ENCODE data around the gene ATP5F1E. TPM values are rescaled to one million over a fixed set of nuclear protein-coding genes. Genes with fewer than 3 reads are reported as not detected.

ATP5F1E gene
- total RNA-seq, 4 donors from 2014 or later: 13.3 to 57.8 (median 32.4) TPM

- intact Hi-C loops (cut with DNase I): loop anchor here (5.0 kb wide), 1 partner anchor 148 kb away; no protein-coding TSS in a partner anchor
- DNase-seq: no peak
- TF ChIP-seq CTCF (IDR thresholded peaks at IDR 0.05): no peak
- TF ChIP-seq POLR2A (IDR thresholded peaks at IDR 0.05): no peak
These were observed 8.5 kb upstream of the ATP5F1E start for GRCh38 chr20:59040667-59041066.

GRCh38 chr20:59039233-59039632 lies 7.1 kb upstream of the ATP5F1E start:
- WGBS, 2 donors: 82 to 92% methylated on average over 1 of the region's 1 CpG
- intact Hi-C loops (cut with DNase I): loop anchor here (10.0 kb wide), 1 partner anchor 54 kb away; the partner anchor contains the start of gene NELFCD
- Histone ChIP-seq H3K9me3 (no peaks in the 10 kb centered on the region), H3K4me1 (peaks cover 35 to 41% of the 10 kb centered on the region in 2 donors), H3K27me3 (no peaks in the 10 kb centered on the region), H3K36me3 (peaks cover 25 to 34% of the 10 kb centered on the region in 2 donors), H3K4me3 (replicated peaks in 1 of 3) (no peak overlapping the region), H3K27ac (no peak overlapping the region)
- DNase-seq: no peak
- no peak for TF ChIP-seq CTCF (IDR thresholded peaks at IDR 0.05)
- TF ChIP-seq POLR2A (IDR thresholded peaks at IDR 0.05): no peak

More at GRCh38 chr20:59040667-59041066, 8.5 kb upstream of the ATP5F1E start:
- no peaks in the 10 kb centered on the region for H3K9me3 ChIP-seq
- no peak overlapping the region for H3K27ac ChIP-seq
- peaks cover 20 to 21% of the 10 kb centered on the region in 2 donors for H3K36me3 ChIP-seq
- peaks cover 48 to 54% of the 10 kb centered on the region in 2 donors for H3K4me1 ChIP-seq
- H3K4me3 ChIP-seq (replicated peaks in 1 of 3): no peak overlapping the region
- no peaks in the 10 kb centered on the region for H3K27me3 ChIP-seq
- WGBS, 2 donors: 87 to 92% methylated on average over 5 of the region's 5 CpGs

GRCh38 chr20:59037386-59037785 lies 5.3 kb upstream of the ATP5F1E start:
- no peak overlapping the region for H3K4me3 ChIP-seq (replicated peaks in 1 of 3)
- WGBS, 2 donors: 88 to 94% methylated on average over 12 of the region's 12 CpGs
- no peak overlapping the region for H3K27ac ChIP-seq
- H3K9me3 ChIP-seq: no peaks in the 10 kb centered on the region
- H3K4me1 ChIP-seq: peaks cover 23 to 29% of the 10 kb centered on the region in 2 donors
- no peak for TF ChIP-seq CTCF (IDR thresholded peaks at IDR 0.05)
- TF ChIP-seq POLR2A (IDR thresholded peaks at IDR 0.05): no peak
- no peak for DNase-seq
- H3K36me3 ChIP-seq: peaks cover 25 to 40% of the 10 kb centered on the region in 2 donors
- H3K27me3 ChIP-seq: no peaks in the 10 kb centered on the region
- intact Hi-C loops (cut with DNase I): loop anchor here (10.0 kb wide), 1 partner anchor 53 kb away; the partner anchor contains the start of gene NELFCD

GRCh38 chr20:59035381-59035780 lies 3.2 kb upstream of the ATP5F1E start:
- 97 to 98% methylated on average over 3 of the region's 3 CpGs for WGBS, 2 donors
- intact Hi-C loops (cut with DNase I): loop anchor here (10.0 kb wide), 1 partner anchor 51 kb away; the partner anchor contains the start of gene NELFCD

More at GRCh38 chr20:59035381-59035780, 3.2 kb upstream of the ATP5F1E start:
- no peaks in the 10 kb centered on the region for H3K9me3 ChIP-seq
- H3K27me3 ChIP-seq: no peaks in the 10 kb centered on the region
- H3K4me3 ChIP-seq (replicated peaks in 1 of 3): no peak overlapping the region
- H3K36me3 ChIP-seq: peaks cover 25 to 40% of the 10 kb centered on the region in 2 donors
- H3K27ac ChIP-seq: no peak overlapping the region
- peaks cover 18 to 26% of the 10 kb centered on the region in 2 donors for H3K4me1 ChIP-seq
- DNase-seq: no peak
- TF ChIP-seq CTCF (IDR thresholded peaks at IDR 0.05): no peak
- no peak for TF ChIP-seq POLR2A (IDR thresholded peaks at IDR 0.05)
